Hepatic stellate cell (primary cell): ENCODE data around the gene CLEC16A.
A peak's percentile ranks its signal among the peaks of the same experiment; 100 is the strongest.

Experiments
- DNase-seq: peaks from one replicate; pipeline ENCODE4 v3.0.0; 2011; ENCODE audit warnings: low spot score

Gene CLEC16A, protein sequence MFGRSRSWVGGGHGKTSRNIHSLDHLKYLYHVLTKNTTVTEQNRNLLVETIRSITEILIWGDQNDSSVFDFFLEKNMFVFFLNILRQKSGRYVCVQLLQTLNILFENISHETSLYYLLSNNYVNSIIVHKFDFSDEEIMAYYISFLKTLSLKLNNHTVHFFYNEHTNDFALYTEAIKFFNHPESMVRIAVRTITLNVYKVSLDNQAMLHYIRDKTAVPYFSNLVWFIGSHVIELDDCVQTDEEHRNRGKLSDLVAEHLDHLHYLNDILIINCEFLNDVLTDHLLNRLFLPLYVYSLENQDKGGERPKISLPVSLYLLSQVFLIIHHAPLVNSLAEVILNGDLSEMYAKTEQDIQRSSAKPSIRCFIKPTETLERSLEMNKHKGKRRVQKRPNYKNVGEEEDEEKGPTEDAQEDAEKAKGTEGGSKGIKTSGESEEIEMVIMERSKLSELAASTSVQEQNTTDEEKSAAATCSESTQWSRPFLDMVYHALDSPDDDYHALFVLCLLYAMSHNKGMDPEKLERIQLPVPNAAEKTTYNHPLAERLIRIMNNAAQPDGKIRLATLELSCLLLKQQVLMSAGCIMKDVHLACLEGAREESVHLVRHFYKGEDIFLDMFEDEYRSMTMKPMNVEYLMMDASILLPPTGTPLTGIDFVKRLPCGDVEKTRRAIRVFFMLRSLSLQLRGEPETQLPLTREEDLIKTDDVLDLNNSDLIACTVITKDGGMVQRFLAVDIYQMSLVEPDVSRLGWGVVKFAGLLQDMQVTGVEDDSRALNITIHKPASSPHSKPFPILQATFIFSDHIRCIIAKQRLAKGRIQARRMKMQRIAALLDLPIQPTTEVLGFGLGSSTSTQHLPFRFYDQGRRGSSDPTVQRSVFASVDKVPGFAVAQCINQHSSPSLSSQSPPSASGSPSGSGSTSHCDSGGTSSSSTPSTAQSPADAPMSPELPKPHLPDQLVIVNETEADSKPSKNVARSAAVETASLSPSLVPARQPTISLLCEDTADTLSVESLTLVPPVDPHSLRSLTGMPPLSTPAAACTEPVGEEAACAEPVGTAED

DNA sequence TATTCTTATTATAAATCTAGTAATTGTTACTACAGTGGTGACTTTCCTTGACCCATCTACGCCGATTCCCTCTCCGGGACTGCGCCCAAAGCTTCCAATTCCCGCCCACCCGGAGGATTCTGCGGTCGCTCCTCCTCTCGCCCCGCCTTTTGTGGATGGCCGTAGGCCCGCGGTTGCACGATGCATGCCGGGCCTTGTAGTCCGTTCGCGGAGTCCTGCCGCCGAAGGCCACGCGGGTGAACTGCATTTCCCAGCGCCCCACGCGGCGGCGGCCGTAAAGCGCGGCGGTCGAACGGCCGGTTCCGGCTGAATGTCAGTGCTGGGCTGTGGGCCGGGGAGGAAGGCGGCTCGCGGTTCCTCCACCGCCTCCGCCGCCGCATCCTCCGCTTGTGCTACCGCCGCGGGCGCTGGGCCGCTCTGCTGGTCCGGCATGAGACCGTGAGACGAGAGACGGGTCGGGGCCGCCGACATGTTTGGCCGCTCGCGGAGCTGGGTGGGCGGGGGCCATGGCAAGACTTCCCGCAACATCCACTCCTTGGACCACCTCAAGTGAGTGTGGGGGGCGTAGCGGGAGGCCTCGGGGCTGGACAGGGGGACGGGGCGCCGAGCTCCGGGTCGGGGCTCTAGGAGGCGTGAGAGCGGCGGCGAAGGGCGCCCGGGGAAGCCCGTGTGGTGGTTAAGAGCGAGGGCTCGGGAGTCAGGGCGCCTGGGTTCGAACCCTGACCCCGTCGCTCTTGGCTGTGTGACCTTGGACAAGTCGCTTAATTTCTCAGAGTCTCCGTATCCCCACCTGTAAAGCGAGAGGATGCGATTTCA lies at the start of gene CLEC16A:
TSS of gene CLEC16A (plus strand) at position 316 of the 816 bp plus-strand sequence. CDS start at position 470, 154 bp downstream.
- peak; percentile 96 for DNase-seq

DNA sequence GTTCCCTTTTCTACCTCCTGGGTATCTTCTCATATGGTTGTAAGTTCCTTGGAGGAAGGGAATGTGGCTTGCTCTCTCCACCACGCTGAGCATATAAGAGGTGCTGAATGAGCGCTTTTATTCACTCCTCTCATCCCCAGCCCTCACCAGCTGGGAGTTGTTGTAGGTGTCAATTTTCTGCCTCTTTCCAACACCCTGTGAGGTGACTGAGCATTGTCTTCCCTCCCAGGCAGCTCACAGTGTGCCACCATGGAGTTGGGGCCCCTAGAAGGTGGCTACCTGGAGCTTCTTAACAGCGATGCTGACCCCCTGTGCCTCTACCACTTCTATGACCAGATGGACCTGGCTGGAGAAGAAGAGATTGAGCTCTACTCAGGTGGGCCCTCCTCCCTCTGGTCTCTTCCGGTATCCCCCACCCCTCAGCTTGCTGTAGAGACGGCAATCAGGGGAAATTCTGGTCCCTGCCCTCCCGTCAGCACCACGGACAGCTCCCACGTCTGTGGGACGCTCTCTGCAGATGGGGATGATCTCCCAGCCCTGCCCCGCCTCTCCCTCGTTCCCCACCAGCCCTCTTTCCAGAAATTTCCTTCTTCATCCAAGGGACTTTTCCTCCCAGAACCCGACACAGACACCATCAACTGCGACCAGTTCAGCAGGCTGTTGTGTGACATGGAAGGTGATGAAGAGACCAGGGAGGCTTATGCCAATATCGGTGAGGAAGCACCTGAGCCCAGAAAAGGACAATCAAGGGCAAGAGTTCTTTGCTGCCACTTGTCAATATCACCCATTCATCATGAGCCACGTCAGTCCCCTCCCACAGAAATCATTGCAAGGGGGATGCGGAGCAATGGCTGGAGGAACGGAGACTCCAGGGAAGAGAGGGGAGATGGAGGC lies 49.1 kb upstream of the CLEC16A start:
- peak; percentile 44 for DNase-seq

DNA sequence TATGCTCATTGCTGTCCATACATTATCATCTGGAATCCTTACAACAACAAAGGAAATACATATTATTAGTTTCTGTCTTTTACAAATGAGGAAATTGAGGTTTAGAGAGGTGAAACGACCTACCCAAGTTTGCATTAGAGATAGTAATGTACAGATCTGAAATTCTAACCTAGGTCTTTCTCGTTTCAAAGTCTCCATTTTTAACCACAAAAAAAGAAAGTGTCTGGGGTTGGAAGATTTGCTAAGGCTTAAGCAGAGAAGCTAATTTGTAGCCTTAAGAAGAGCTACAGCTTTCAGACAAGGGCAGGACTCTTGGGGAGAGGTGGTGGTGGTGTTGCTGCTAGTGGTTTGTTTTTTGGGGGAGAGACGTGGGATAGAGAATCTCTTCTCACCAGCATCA lies 48.2 kb upstream of the CLEC16A start:
- no peak for DNase-seq

DNA sequence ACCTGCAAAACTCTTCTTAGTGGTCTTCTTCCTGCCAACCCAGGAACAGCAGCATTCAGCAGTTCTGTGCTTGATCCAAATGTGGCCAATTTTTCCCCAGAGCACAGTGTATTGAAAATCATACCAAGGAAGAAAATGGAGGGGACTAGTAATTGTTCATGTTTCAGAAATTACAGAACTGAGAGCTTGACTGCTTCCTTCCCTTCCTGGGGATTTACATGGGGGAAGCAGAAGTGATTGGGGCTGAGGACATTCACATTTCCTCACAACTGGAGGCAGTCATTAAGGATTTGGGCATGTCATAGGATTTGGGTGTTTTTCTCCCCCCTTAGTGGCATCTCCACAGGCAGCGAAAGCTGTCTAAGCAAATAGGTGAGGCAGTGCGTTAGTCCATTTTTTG lies 47.6 kb upstream of the CLEC16A start:
- DNase-seq = no peak

DNA sequence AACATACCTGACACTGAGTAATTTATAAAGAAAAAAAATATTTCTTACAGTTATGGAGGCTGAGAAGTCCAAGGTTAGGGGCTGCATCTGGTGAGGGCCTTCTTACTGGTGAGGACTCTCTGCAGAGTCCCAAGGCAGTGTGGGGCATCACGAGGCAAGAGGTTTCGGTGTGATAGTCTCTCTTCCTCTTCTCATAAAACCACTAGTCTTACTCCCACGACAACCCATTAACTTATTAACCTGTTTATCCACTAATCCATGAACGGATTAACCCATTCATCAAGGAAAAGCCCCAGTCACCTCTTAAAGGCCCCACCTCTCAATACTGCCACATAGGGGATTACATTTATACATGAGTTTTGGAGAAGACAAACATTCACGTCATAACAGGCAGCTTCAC lies 47.2 kb upstream of the CLEC16A start:
- DNase-seq = no peak

DNA sequence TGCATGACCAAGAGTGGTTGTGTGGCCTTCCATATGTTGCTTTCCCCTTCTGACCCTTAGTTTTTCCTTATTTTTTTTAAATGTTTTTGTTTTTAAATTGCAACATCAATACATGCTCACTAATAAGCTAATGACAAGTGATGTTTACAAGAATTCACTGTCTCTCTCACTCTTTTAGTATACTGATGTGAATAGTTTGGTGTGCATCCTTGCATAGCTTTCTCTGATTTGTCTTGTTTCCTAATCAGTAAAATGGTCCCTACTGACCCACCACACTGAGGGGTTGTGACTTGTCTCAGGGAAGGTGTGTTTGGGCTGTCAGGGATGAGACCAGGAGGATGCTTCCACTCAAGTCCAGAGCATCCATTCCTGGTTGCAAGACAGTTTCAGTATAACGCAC lies 41.4 kb upstream of the CLEC16A start:
- DNase-seq = no peak

GRCh38 chr16:10906482-10906881 lies 37.9 kb upstream of the CLEC16A start:
- DNase-seq = no peak

DNA sequence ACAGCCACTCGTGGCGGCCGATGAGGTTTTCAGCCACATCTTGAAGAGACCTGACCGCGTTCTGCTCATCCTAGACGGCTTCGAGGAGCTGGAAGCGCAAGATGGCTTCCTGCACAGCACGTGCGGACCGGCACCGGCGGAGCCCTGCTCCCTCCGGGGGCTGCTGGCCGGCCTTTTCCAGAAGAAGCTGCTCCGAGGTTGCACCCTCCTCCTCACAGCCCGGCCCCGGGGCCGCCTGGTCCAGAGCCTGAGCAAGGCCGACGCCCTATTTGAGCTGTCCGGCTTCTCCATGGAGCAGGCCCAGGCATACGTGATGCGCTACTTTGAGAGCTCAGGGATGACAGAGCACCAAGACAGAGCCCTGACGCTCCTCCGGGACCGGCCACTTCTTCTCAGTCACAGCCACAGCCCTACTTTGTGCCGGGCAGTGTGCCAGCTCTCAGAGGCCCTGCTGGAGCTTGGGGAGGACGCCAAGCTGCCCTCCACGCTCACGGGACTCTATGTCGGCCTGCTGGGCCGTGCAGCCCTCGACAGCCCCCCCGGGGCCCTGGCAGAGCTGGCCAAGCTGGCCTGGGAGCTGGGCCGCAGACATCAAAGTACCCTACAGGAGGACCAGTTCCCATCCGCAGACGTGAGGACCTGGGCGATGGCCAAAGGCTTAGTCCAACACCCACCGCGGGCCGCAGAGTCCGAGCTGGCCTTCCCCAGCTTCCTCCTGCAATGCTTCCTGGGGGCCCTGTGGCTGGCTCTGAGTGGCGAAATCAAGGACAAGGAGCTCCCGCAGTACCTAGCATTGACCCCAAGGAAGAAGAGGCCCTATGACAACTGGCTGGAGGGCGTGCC lies 37.2 kb upstream of the CLEC16A start:
- no peak for DNase-seq

DNA sequence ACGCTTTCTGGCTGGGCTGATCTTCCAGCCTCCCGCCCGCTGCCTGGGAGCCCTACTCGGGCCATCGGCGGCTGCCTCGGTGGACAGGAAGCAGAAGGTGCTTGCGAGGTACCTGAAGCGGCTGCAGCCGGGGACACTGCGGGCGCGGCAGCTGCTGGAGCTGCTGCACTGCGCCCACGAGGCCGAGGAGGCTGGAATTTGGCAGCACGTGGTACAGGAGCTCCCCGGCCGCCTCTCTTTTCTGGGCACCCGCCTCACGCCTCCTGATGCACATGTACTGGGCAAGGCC lies 36.7 kb upstream of the CLEC16A start:
- no peak for DNase-seq

- DNase-seq = no peak
Measured at GRCh38 chr16:10911267-10911666, 33.1 kb upstream of the CLEC16A start.

DNA sequence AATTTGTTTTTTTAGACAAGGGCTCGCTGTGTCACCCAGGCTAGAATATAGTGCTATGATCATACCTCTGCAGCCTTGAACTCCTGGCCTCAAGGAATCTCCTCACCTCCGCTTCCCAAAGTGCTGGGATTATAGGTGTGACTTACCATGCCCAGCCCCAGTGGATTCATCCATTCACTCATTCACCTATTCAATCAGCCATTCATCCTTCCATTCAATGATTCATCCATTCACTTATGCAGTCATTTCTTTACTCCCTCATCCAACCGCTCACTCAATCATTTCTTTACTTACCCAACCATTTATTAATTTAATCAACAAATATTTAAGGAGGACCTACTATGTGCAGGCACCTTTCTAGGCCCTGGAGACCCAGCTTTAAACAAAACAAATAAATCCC lies 27.8 kb upstream of the CLEC16A start:
- no peak for DNase-seq

DNA sequence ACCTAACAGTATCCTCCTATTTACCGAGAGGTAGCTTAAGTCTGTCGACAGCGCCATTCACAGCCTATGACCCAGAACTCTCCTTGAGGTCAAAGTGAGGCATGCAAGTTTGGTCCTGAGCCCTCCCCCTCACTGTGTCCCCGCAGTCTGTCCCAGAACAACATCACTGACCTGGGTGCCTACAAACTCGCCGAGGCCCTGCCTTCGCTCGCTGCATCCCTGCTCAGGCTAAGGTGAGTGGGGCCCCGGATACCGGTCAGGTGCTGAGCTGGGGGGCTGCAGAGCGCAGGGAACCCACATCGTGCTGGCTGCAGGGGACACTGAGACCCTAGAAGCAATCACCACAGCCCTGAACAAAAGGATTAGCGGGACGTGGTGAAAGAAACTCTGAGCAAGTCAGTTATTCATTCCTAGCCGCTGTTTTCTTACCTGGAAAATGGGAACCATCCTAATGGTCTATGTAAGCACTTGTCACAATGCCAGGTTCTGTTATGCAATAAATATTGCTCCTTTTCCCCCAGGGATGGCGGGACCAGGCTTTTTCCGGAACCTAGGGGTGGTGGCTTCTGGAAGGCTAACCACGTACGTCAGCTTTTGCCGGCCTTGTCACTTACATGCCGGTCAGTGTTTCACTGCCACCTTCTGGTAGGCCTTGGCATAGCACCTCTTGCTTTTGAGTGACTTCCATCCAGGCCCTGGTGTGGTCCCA lies 25.9 kb upstream of the CLEC16A start:
- DNase-seq = peak; percentile 89

GRCh38 chr16:10919003-10919351 lies 25.4 kb upstream of the CLEC16A start:
- DNase-seq = no peak

DNA sequence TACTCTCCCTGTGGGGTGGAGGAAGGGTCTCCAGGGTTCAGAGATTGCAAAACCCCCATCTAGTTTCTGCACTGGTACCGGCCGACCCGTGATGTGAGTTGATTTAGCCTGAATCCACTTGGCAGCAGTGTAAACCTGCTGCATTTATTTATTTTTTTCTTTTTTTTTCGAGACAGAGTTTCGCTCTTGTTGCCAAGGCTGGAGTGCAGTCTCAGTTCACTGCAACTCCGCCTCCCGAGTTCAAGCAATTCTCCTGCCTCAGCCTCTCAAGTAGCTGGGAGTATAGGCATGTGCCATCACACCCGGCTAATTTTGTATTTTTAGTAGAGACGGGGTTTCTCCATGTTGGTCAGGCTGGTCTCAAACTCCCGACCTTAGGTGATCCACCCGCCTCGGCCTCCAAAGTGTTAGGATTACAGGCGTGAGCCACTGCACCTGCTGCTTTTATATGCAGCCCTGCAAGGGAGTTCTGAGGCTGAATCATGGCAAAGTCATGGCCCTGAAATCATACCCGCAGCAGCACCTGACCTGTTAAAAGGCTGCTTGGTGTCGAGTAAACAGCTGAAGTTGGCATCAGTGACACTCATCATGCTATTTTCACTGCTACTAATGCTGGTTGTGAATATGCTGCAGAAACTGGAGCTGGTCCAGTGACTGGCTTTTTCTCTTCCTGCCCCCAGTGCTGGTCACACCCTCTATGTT lies 23.5 kb upstream of the CLEC16A start:
- DNase-seq = no peak

- DNase-seq = no peak
Measured at GRCh38 chr16:10921536-10922327, 22.6 kb upstream of the CLEC16A start.

- DNase-seq = peak; percentile 31
Measured at GRCh38 chr16:10922328-10923145, 21.8 kb upstream of the CLEC16A start.

- DNase-seq = no peak
Measured at GRCh38 chr16:10923146-10923649, 21.2 kb upstream of the CLEC16A start.
